GM21576 (cell line): ENCODE data around the gene KCNG3.

Experiments
- ATAC-seq: cut with Tn5 transposase; IDR thresholded peaks from one replicate; pipeline ENCODE4 v1.9.1; 2021; ENCODE audit warnings: mild to moderate bottlenecking, moderate library complexity; ENCODE audit not compliant: unreplicated experiment

KCNG3 gene

GRCh38 chr2:42493468-42494354 lies at the start of gene KCNG3:
Gene KCNG3, minus strand, starts transcription at chr2:42493982. Its CDS starts 481 bp downstream, at chr2:42493501.
- peak; percentile 52 for ATAC-seq

GRCh38 chr2:42542871-42543270 lies 49.1 kb upstream of the KCNG3 start:
- ATAC-seq = no peak

GRCh38 chr2:42537493-42537892 lies 43.7 kb upstream of the KCNG3 start:
- no peak for ATAC-seq

- ATAC-seq = no peak
Observed at GRCh38 chr2:42532397-42532796, 38.6 kb upstream of the KCNG3 start.

GRCh38 chr2:42523341-42523740 lies 29.6 kb upstream of the KCNG3 start:
- no peak for ATAC-seq

- no peak for ATAC-seq
Observed at GRCh38 chr2:42522035-42522434, 28.3 kb upstream of the KCNG3 start.

- ATAC-seq = no peak
Observed at GRCh38 chr2:42519624-42520023, 25.8 kb upstream of the KCNG3 start.

GRCh38 chr2:42516418-42516901 lies 22.7 kb upstream of the KCNG3 start:
- ATAC-seq = no peak

GRCh38 chr2:42513252-42513918 lies 19.6 kb upstream of the KCNG3 start:
- ATAC-seq = no peak

- no peak for ATAC-seq
Observed at GRCh38 chr2:42510608-42511243, 16.9 kb upstream of the KCNG3 start.

- no peak for ATAC-seq
Observed at GRCh38 chr2:42510191-42510590, 16.4 kb upstream of the KCNG3 start.

- ATAC-seq = no peak
Observed at GRCh38 chr2:42504364-42505230, 10.8 kb upstream of the KCNG3 start.

- ATAC-seq = no peak
Observed at GRCh38 chr2:42503291-42503690, 9.5 kb upstream of the KCNG3 start.

GRCh38 chr2:42498497-42498896 lies 4.7 kb upstream of the KCNG3 start:
- ATAC-seq = no peak

- no peak for ATAC-seq
Observed at GRCh38 chr2:42495611-42496010, 1.8 kb upstream of the KCNG3 start.

- ATAC-seq = no peak
Observed at GRCh38 chr2:42495234-42495581, 1.4 kb upstream of the KCNG3 start.

- peak; percentile 55 for ATAC-seq
Observed at GRCh38 chr2:42494355-42495233, 812 bp upstream of the KCNG3 start.

- no peak for ATAC-seq
Observed at GRCh38 chr2:42492691-42493467, 903 bp downstream of the KCNG3 start.

GRCh38 chr2:42488297-42488696 lies 5.5 kb downstream of the KCNG3 start:
- no peak for ATAC-seq
